GM13977 (cell line): ENCODE data around the gene B3GLCT.

Source experiments
- DNase-seq: peaks from one replicate; pipeline ENCODE4 v3.0.0; 2012; ENCODE audit warnings: low spot score
- CTCF ChIP-seq: IDR thresholded peaks from 2 replicates; pipeline ENCODE4 v1.5.1; 2012; ENCODE audit warnings: mild to moderate bottlenecking, control low read depth; ENCODE audit not compliant: insufficient read depth; ENCODE audit errors: extremely low read depth, missing control alignments
- in situ Hi-C: fragments of 300-500 bp; cut with MboI; formaldehyde crosslinking; loops from one replicate; pipeline ENCODE4 v1.12.0; 2022; ENCODE audit warnings: low sequenced_read_pairs, low pct_unique_long_range_greater_than_20kb, mixed read lengths, inconsistent platforms; ENCODE audit not compliant: unreplicated experiment

The B3GLCT gene

DNA sequence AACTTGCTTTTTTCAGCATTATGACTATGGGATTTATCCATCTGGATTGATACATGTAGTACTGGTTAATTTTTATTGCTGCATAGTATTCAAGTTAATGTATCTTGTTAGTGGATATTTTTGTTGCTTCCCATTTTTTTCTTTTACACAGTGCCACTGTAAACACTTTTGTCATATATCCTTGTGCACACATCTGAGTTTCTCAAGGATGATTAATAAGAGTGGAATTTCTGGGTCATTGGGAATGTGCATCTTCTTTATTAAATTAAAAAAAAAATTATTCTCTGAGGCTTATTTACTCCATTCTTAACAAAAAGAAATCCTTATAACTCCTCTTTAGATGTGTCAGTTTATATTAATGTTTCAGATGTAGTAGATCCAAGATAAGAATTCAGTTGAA lies 27.3 kb downstream of the B3GLCT start:
- no peak for TF ChIP-seq CTCF
- in situ Hi-C loops, result loop anchor here (25.0 kb wide), 1 partner anchor 210 kb away; no protein-coding TSS in a partner anchor
- DNase-seq, result no peak

DNA sequence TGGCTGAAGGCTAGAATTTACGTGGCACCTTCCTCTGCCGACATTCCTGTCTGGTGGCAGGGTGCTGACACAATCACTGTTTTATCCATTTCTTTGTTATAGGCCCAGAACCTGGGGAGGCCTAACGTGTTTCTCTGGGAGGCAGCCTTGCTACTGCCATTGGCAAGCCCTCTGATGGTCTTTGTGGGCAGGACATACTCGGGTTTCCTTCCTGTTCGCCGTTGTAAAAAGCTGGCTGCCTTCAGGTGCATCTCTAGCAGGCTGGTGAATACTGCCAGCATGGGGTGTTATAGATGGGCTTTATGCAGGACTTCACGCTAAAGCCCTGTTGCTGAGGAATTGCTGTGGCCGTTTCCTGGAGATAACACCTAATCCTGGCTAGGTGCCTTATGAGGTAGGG lies 28.1 kb downstream of the B3GLCT start:
- in situ Hi-C loops, result loop anchor here (25.0 kb wide), 1 partner anchor 209 kb away; no protein-coding TSS in a partner anchor
- TF ChIP-seq CTCF, result no peak
- DNase-seq, result no peak

GRCh38 chr13:31234729-31235128 lies 35.0 kb downstream of the B3GLCT start:
- no peak for TF ChIP-seq CTCF
- no peak for DNase-seq
- in situ Hi-C loops, result loop anchor here (25.0 kb wide), 1 partner anchor 203 kb away; no protein-coding TSS in a partner anchor

- in situ Hi-C loops, result loop anchor here (25.0 kb wide), 1 partner anchor 201 kb away; no protein-coding TSS in a partner anchor
- TF ChIP-seq CTCF, result peak; percentile 61
Observed at GRCh38 chr13:31236211-31236786, 36.5 kb downstream of the B3GLCT start.

GRCh38 chr13:31240921-31241320 lies 41.1 kb downstream of the B3GLCT start:
- DNase-seq, result no peak
- in situ Hi-C loops, result loop anchor here (25.0 kb wide), 1 partner anchor 196 kb away; no protein-coding TSS in a partner anchor
- no peak for TF ChIP-seq CTCF

More at GRCh38 chr13:31236211-31236786, 36.5 kb downstream of the B3GLCT start:
- peak; percentile 28 for DNase-seq

DNA sequence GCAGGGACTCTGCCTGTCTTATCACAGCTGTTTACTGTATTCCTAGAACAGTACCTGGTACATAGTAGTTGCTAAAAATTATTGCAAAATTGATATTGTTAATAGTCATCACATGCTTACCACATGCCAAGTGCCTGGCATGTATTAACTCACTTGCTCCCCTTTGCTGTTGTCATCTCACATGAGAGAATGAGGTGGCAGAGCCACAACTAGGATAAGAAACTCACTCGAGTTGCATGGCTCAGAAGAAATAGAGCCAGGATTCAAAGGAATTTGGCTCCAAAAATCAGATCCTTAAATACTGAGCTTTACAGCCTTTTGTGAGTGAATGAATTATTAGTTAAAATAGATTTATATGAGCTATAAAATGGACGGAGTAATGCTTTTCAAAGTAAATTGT lies 42.6 kb downstream of the B3GLCT start:
- no peak for DNase-seq
- in situ Hi-C loops, result loop anchor here (25.0 kb wide), 1 partner anchor 195 kb away; no protein-coding TSS in a partner anchor
- no peak for TF ChIP-seq CTCF
